HG02943 (cell line): ENCODE measurements around the gene PAX2.
"Not testable (repeated sequence)": the region's sequence is repeated elsewhere in the genome, so short reads cannot be mapped to it uniquely, and the experiment has no call there.

Experiments used
- ATAC-seq: cut with Tn5 transposase; IDR thresholded peaks from one replicate; pipeline ENCODE4 v1.9.1; 2021; ENCODE audit warnings: mild to moderate bottlenecking, low read depth, moderate library complexity; ENCODE audit not compliant: unreplicated experiment

Gene PAX2

GRCh38 chr10:100744987-100745881 lies at the start of gene PAX2:
TSS of gene PAX2 (plus strand) at chr10:100745582. CDS start at chr10:100746261, 679 bp downstream.
- no peak for ATAC-seq

GRCh38 chr10:100696477-100696901 lies 48.9 kb upstream of the PAX2 start:
- no peak for ATAC-seq

GRCh38 chr10:100697070-100697469 lies 48.3 kb upstream of the PAX2 start:
- no peak for ATAC-seq

- ATAC-seq = no peak
Measured at GRCh38 chr10:100697631-100698030, 47.8 kb upstream of the PAX2 start.

- not testable (repeated sequence) for ATAC-seq
Measured at GRCh38 chr10:100701704-100702103, 43.7 kb upstream of the PAX2 start.

GRCh38 chr10:100705139-100705538 lies 40.2 kb upstream of the PAX2 start:
- ATAC-seq = no peak

- ATAC-seq = no peak
Measured at GRCh38 chr10:100707261-100707848, 38.0 kb upstream of the PAX2 start.

- ATAC-seq = no peak
Measured at GRCh38 chr10:100709146-100710082, 36.0 kb upstream of the PAX2 start.

- no peak for ATAC-seq
Measured at GRCh38 chr10:100710151-100710871, 35.1 kb upstream of the PAX2 start.

- ATAC-seq = no peak
Measured at GRCh38 chr10:100713049-100713858, 32.1 kb upstream of the PAX2 start.

- ATAC-seq = no peak
Measured at GRCh38 chr10:100713859-100714565, 31.4 kb upstream of the PAX2 start.

GRCh38 chr10:100714566-100714950 lies 30.8 kb upstream of the PAX2 start:
- no peak for ATAC-seq

- ATAC-seq = no peak
Measured at GRCh38 chr10:100715101-100715444, 30.3 kb upstream of the PAX2 start.

GRCh38 chr10:100715445-100716385 lies 29.7 kb upstream of the PAX2 start:
- no peak for ATAC-seq

- no peak for ATAC-seq
Measured at GRCh38 chr10:100717166-100717565, 28.2 kb upstream of the PAX2 start.

- no peak for ATAC-seq
Measured at GRCh38 chr10:100718197-100718742, 27.1 kb upstream of the PAX2 start.

- ATAC-seq = no peak
Measured at GRCh38 chr10:100723180-100723579, 22.2 kb upstream of the PAX2 start.
